Astrocyte (in vitro differentiated cells and primary cell): ENCODE measurements around the gene HOXC6.
"Not testable (repeated sequence)": the region's sequence is repeated elsewhere in the genome, so short reads cannot be mapped to it uniquely, and the experiment has no call there.

Experiments used
- CTCF ChIP-seq: IDR thresholded peaks from 2 replicates; pipeline ENCODE4 v1.5.1; 2011; ENCODE audit warnings: low read depth, mild to moderate bottlenecking, inconsistent platforms, low read length, moderate library complexity; ENCODE audit not compliant: insufficient read depth
- EZH2 ChIP-seq: IDR thresholded peaks from 2 replicates; pipeline ENCODE4 v1.6.1; 2012; ENCODE audit warnings: mild to moderate bottlenecking, low read length, inconsistent platforms; ENCODE audit not compliant: insufficient read depth

- TF ChIP-seq CTCF, EZH2: not testable (repeated sequence)
Observed at GRCh38 chr12:54042033-54042432, 13.8 kb downstream of the HOXC6 start.
